GM18520 (cell line): ENCODE results near the gene ARHGEF28.
A peak's percentile ranks its signal among the peaks of the same experiment; 100 is the strongest.

ENCODE experiments used
- ATAC-seq: cut with Tn5 transposase; IDR thresholded peaks from one replicate; pipeline ENCODE4 v1.9.1; 2021; ENCODE audit not compliant: unreplicated experiment

The ARHGEF28 gene

GRCh38 chr5:73838901-73839300, 212.9 kb downstream of the ARHGEF28 start:
- ATAC-seq: no peak

GRCh38 chr5:73841641-73842040, 215.6 kb downstream of the ARHGEF28 start:
- no peak for ATAC-seq

DNA sequence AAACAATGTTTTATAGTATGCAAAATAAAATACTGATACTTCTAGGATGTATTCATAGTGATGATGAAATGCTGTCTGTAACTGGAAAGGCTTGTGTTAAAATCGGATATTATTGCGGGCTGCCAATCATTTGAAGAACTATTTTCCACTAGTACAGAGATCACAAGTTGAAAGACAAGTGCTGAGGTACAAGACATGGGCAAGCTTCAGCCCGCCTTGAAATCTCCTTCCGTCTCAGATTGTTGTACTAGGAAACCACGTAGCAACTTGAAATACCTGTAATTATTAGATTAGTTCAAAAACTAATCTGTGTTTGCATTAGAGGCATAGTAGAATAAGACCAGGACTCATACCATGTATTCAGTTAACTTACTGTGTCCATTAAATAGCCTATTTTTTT, 218.2 kb downstream of the ARHGEF28 start:
- ATAC-seq: no peak

DNA sequence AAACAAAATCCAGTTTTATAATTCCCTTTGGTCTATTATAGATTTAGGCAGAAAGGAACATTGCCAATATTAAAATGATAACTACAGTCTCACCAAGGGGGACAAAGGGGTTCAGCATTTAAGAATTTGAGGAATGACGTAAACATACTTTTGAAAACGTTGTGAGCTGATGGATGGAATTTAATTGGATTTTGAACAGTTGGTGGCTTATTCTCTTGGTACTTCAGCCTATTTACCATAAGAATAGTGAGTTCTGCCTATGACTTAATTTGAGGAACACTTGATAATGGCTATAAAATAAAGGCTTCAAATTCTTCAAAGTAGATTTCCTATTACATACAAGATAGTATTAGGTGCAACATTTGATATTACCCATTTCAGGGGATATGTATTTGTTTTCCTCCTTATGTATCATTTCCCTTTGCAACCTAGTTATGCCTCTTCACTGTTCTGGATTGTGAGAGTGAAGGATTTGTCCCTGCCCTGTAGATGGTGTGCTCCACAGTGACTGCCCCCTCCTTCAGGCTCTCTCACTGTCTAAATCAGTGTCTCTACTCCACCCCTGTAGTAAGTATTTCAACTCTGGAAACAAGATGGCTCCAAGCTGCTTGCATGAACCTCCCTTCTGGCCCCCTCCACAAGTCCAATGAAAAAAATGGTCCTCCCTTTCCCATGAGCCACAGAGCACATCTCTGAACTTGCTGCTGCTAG, 225.6 kb downstream of the ARHGEF28 start:
- ATAC-seq: no peak

- ATAC-seq: peak; percentile 48
Measured at GRCh38 chr5:73853091-73853490, 227.1 kb downstream of the ARHGEF28 start.

GRCh38 chr5:73856997-73857396, 231.0 kb downstream of the ARHGEF28 start:
- ATAC-seq: no peak

DNA sequence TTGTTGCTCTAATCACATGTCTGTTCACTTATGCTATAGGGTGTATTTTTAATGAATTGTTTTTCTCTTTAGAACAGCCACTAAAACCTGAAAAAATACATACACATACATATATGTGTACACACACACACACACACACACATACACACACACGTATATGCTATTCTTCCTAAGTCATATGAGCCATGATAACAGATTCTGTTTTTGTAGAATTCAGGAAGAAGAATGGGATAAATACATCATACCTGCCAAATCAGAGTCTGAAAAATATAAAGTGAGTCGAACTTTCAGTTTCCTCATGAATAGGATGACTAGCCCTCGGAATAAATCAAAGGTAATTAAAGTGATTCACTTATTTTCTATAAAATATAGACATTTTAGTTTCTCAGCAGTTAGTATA, 231.4 kb downstream of the ARHGEF28 start:
- no peak for ATAC-seq

- no peak for ATAC-seq
Measured at GRCh38 chr5:73858054-73858453, 232.1 kb downstream of the ARHGEF28 start.

DNA sequence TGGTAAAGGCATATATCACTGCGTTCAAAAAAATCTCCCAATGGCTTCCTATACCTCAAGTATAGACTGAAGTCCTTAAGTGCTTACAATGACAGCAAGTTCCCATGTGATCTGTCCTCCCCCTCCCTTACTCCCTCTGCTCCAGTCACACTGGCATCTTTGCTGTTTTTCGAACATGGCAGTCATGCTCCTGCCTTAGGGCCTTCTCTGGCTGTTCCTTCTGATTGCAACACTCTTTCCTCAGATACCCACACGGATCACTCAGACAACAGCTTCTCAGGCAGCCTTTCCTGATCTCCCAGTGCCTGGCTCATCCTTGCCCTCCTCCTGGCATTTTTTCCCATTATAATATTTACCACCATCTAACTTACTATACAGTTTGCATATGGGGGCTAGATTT, 232.8 kb downstream of the ARHGEF28 start:
- ATAC-seq: no peak

DNA sequence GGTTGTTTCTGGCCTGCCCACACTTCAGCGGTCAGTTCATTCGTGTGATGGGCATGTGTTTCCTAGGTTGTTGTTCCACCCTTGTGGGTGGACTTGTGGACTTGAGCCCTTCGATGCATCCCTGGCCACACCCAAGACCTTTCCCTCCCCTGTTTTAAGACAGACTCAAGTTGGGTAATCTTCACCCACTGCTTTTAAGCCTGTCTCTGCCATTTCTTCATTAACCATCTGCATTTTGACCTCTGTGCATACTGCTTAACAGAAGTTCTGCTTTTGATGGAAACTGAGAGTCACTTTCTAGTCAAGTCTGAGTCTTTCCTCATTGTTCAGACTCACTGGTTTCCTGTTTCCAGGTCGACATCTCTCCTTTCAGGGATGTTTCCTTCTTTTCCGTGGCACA, 233.7 kb downstream of the ARHGEF28 start:
- no peak for ATAC-seq

- no peak for ATAC-seq
Measured at GRCh38 chr5:73861313-73861988, 235.5 kb downstream of the ARHGEF28 start.

GRCh38 chr5:73862796-73863195, 236.8 kb downstream of the ARHGEF28 start:
- no peak for ATAC-seq

DNA sequence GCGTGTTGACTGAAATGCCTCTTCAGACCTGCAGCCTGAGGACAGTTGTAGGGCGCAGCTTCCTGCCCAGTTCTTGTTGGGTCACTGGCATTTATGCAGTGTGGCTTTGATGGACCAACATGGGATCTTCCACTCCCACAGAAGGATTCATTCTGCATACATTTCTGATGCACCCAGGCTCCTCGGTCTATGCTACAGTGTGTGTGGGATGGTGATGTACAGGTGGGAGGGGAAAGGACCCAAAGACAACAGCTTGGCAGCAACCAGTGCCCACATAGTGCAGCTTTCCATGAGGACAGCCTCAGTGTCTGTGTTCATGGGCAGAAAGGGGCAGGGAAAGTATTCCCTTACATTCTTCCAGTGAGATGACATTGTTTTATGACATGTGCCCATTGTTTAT, 237.9 kb downstream of the ARHGEF28 start:
- ATAC-seq: no peak

GRCh38 chr5:73865315-73865714, 239.3 kb downstream of the ARHGEF28 start:
- no peak for ATAC-seq

- no peak for ATAC-seq
Measured at GRCh38 chr5:73867345-73868335, 241.6 kb downstream of the ARHGEF28 start.

DNA sequence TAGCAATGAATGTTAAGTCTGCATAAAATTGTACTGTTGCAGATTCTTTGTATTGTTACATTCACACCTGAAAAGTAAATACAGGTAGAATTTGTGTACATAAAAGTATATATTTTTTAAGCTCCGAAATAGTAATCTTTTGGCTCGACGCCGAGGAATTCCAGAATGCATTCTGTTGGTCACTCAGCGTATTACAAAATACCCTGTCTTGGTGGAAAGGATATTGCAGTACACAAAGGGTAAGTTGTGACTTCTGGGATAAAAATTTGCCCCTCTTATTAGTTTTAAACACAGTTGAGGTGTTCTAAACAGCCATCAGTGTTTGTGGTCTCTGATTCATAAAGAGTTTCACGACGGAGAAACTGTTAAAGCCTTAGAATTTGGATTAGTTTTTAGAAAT, 257.6 kb downstream of the ARHGEF28 start:
- no peak for ATAC-seq

DNA sequence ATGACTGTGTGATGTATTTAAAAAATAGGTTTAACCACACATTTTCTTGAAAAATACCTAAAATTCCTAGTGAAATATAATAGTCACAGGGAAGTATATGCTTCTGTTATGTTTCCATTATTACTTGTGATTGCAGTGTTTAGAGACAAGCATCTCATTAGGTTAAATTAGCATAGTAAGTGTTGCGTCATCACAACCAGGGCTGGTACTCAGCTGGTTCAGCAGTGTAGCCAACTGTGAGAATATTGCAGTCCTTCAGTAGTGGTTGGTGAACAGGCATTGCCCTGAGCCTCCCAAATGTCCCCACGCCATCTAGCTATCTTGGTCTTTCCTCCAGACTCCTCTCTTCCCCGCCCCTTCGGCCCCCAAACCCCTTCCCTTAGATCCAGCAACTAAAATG, 261.7 kb downstream of the ARHGEF28 start:
- no peak for ATAC-seq

DNA sequence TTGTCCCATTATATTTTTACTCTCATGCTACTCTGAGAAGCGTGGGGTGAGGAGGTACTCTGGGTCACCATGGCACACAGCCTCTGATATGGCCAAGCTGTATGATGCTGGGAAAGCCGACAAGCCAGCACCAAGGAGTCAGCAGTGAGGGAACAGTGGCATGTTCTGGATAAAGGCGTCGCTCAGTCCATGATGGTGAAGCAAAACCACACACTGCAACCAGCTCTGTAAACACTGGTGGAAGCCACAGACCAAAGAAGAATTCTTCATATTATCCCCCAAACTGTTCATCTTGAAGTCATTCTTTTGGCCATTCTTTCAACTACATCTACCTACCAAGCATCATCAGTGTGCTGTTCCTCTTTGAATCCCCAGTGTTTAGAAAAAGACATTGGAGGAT, 264.6 kb downstream of the ARHGEF28 start:
- no peak for ATAC-seq

DNA sequence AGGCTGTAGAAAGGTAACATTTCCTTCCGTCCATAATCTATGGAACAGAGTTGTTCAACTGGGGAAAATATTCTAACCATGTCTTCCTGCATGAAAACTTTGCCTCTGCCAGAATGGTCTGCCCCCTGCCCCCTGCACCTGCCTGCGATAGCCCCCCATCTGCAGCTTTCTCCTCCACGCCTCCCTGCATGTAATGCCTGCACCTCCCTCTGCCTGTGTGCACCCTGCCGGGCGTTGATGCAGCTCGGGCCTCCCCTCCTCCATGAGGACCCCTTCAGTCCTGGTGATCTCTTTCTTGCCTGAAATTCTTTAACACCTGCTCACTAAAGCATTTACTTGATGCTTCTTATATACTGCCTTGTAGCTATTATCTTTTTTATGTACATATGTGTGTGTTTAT, 266.2 kb downstream of the ARHGEF28 start:
- no peak for ATAC-seq

GRCh38 chr5:73892806-73893205, 266.8 kb downstream of the ARHGEF28 start:
- no peak for ATAC-seq

GRCh38 chr5:73893813-73894212, 267.8 kb downstream of the ARHGEF28 start:
- no peak for ATAC-seq

DNA sequence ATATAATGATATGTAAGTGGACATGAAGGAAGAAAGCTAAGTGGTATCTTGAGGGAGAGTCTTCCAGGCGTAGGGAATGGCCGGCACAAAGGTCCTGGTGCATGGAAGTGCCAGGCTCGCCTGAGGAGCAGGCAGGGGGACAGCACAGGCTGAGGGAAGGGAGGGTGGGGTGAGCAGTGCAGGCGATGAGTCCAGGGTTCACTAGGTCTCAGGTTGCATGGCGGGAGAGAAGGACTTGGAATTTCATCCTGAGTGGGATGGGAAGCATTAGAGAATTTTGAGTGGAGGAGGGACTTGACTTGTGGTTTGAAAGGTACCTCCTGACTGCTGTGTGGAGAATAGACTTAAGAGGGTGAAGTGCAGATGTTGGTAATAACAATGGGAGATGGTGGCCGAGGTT, 268.9 kb downstream of the ARHGEF28 start:
- ATAC-seq: no peak
